Tibial nerve (tissue), 4 donors: ENCODE data around the gene OGA. TPM values are rescaled to one million over a fixed set of nuclear protein-coding genes. Genes with fewer than 3 reads are reported as not detected.
A peak's percentile ranks its signal among the peaks of the same experiment; 100 is the strongest.

Experiments
- DNase-seq, 2 donors: peaks; one replicate each; pipeline ENCODE4 v3.0.0-alpha.2; 2019; ENCODE audit warnings: low spot score in 2 of 2
- H3K27ac ChIP-seq, 4 donors: fragments of 200-600 bp; sonication (generic) in 3 of 4; one replicate each; pipeline ENCODE4 v1.5.1; 2017 to 2019; ENCODE audit warnings: mild to moderate bottlenecking in 1 of 4
- H3K27me3 ChIP-seq, 2 donors: fragments of 200-600 bp; sonication (generic) in 1 of 2; one replicate each; pipeline versions ENCODE4 v1.5.1 to v1.6.0; 2017 to 2019
- H3K36me3 ChIP-seq, 3 donors: fragments of 200-600 bp; sonication (generic); one replicate each; pipeline ENCODE4 v1.5.1; 2018 to 2019
- H3K4me1 ChIP-seq, 4 donors: fragments of 200-600 bp; sonication (generic) in 3 of 4; one replicate each; pipeline ENCODE4 v1.5.1; 2017 to 2019
- H3K4me3 ChIP-seq, 4 donors: fragments of 200-600 bp; sonication (generic) in 3 of 4; one replicate each; pipeline ENCODE4 v1.5.1; 2017 to 2019; ENCODE audit warnings: mild to moderate bottlenecking in 1 of 4, moderate library complexity in 1 of 4
- H3K9me3 ChIP-seq, 4 donors: fragments of 200-600 bp; sonication (generic) in 3 of 4; one replicate each; pipeline ENCODE4 v1.5.1; 2017 to 2019
- EP300 ChIP-seq, 2 donors: sonication (generic); formaldehyde crosslinking; IDR thresholded peaks; one replicate each; pipeline ENCODE4 v1.6.1; 2017; ENCODE audit warnings: antibody characterized with exemption in 2 of 2, mild to moderate bottlenecking in 1 of 2
- POLR2A ChIP-seq, 2 donors: fragments of 450-650 bp; IDR thresholded peaks; one replicate each; pipeline ENCODE4 v1.6.1; 2017; ENCODE audit warnings: antibody characterized with exemption in 2 of 2, mild to moderate bottlenecking in 2 of 2, moderate library complexity in 2 of 2
- WGBS, 2 donors: methylation state at CpG; one replicate each; pipeline ENCODE4 v1.1.5; 2018; 5-methylcytosine and 5-hydroxymethylcytosine counted together
- total RNA-seq, 4 donors: library from RNA; depleted of rRNA; stranded (reverse); fragments of >200 nt; gene quantifications; one replicate each; pipeline ENCODE4 v1.1.0, GENCODE V29; 2016
- TF ChIP-seq, protein P1 (sequence below), 5 experiments: fragments of 200-600 bp in 3 of 5; fragments of 450-650 bp in 2 of 5; sonication (generic) in 3 of 5; IDR thresholded peaks; one replicate each; pipeline ENCODE4 v1.5.1; 2016 to 2019; ENCODE audit warnings: antibody characterized with exemption in 5 of 5, mild to moderate bottlenecking in 3 of 5, moderate library complexity in 2 of 5

The OGA gene
- total RNA-seq, 4 donors from 2014 or later, result 206 to 249 (median 224) TPM

DNA sequence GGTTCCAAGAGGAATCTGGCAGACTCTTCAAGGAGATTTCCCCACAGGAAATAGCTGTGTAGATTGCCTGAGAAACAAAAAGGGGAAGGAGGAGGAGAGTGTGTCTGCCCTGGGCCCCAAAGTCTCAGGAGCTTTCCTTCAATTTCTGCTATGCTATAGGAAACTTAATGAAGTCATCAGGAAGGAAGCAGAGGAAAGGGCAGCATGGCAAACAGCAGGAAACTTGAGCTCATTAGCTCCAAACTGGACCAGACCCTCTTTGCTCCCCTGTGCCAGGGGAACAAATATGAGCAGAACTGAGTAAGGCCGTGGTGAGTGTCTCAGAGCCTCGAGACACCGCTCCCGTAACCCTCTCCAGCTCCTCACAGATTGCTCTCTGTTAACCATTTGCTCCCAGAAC, 30.2 kb upstream of the OGA start:
- no peak overlapping the region for H3K27ac ChIP-seq
- peaks cover 0 to 69% (median 0%) of the 10 kb centered on the region in 3 donors for H3K36me3 ChIP-seq
- H3K4me3 ChIP-seq, result no peak overlapping the region
- TF ChIP-seq, protein P1, sequence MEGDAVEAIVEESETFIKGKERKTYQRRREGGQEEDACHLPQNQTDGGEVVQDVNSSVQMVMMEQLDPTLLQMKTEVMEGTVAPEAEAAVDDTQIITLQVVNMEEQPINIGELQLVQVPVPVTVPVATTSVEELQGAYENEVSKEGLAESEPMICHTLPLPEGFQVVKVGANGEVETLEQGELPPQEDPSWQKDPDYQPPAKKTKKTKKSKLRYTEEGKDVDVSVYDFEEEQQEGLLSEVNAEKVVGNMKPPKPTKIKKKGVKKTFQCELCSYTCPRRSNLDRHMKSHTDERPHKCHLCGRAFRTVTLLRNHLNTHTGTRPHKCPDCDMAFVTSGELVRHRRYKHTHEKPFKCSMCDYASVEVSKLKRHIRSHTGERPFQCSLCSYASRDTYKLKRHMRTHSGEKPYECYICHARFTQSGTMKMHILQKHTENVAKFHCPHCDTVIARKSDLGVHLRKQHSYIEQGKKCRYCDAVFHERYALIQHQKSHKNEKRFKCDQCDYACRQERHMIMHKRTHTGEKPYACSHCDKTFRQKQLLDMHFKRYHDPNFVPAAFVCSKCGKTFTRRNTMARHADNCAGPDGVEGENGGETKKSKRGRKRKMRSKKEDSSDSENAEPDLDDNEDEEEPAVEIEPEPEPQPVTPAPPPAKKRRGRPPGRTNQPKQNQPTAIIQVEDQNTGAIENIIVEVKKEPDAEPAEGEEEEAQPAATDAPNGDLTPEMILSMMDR (IDR thresholded peaks at IDR 0.05), result no peak
- no peak for TF ChIP-seq POLR2A (IDR thresholded peaks at IDR 0.05)
- no peaks in the 10 kb centered on the region for H3K9me3 ChIP-seq
- 33 to 38% methylated on average over 4 of the region's 4 CpGs for WGBS, 2 donors
- peaks cover 0 to 15% (median 0%) of the 10 kb centered on the region in 4 donors for H3K4me1 ChIP-seq
- H3K27me3 ChIP-seq, result no peaks in the 10 kb centered on the region
- DNase-seq, result no peak

DNA sequence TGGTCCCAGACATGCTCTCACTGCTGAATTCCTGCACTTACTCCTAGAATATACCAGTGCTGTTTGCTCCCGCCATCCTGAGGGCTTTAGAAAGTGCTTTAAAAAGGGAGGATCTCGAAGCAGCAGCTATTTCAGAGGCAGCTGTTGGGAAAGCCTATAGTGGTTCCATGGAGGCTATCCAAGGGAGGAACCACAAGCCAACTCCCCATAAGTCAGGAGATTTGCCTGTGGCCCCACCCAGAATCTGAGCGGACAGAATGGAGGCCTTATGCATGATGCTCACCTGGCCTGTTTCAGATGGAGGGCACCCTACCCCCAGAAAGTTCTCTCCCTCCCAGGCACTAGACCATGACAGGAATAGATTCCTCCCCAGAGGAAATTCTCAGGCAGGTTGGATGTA, 27.6 kb upstream of the OGA start:
- Histone ChIP-seq H3K9me3 (no peaks in the 10 kb centered on the region), H3K4me3 (no peak overlapping the region), H3K36me3 (peaks cover 0 to 56% (median 0%) of the 10 kb centered on the region in 3 donors), H3K27ac (no peak overlapping the region), H3K27me3 (no peaks in the 10 kb centered on the region), H3K4me1 (peaks cover 0 to 29% (median 8%) of the 10 kb centered on the region in 4 donors)
- WGBS, 2 donors, result 86 to 98% methylated on average over 3 of the region's 3 CpGs
- no peak for DNase-seq
- no peak for TF ChIP-seq EP300 (IDR thresholded peaks at IDR 0.05)

DNA sequence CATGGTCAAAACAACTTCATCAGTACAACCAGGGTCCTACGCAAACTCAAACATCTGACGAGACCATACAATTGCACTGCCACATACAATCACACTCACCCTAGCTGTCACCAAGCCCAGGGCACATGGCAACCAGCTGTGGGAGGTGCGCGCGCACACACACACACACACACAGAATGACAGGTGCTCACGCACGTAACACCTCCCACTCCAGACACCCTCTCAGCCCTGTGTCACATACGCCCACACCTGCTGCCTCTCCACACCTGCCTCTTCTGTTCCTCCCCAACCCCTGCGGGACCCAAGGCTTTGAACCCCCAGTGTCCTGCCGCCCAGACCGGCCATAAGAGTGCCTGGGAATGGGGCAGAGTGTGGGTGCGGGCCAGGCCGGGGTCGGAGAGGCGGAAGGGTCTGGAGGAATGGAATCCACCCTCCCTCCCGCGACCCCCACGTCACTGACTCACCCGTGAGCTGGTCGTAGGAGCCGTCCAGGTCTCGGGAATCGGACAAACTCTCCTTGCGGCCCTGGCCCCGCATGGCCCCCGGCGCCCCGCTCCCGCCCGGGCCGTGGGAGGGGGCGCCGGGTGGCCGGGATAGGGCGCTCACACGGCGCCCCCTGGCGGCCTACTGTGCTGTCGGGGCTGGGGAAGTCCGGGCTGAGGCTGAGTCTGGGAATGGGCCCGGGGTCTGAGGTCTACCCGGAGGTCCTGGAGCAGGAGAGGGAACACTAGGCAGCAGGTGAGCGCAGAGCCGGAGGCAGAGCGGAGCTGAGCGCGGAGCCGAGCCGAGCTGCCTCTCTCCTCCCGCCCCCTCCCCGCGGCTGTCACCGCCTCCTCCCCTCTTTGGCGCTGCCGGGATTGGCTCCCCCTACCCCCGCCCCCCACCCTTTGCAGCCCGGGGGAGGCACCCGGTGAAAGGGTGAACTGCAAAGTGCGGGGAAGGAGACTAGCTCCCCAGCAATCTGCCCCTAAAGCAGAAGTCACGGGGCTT, 25.1 kb upstream of the OGA start, which contains the start of gene KCNIP2:
Gene KCNIP2 (minus strand): TSS at position 769 of the 990 bp plus-strand sequence. CDS start 232 bp downstream, at position 537.
- Histone ChIP-seq H3K36me3 (peaks cover 0 to 36% (median 0%) of the 10 kb centered on the region in 3 donors), H3K27ac (no peak within 1 kb of the TSS), H3K4me3 (peak within 1 kb of the TSS in 2 of 4 donors; percentile 1 to 31), H3K9me3 (no peaks in the 10 kb centered on the region), H3K4me1 (peaks cover 0 to 47% (median 22%) of the 10 kb centered on the region in 4 donors), H3K27me3 (no peaks in the 10 kb centered on the region)
- DNase-seq, result no peak
- TF ChIP-seq, protein P1 (IDR thresholded peaks at IDR 0.05), result peak in 4 of 5 experiments; percentile 24 to 47 (median 36)
- TF ChIP-seq POLR2A (IDR thresholded peaks at IDR 0.05) (no peak), EP300 (IDR thresholded peaks at IDR 0.05) (no peak)
- WGBS, 2 donors, result 27 to 28% methylated on average over 47 to 50 of the region's 60 CpGs

DNA sequence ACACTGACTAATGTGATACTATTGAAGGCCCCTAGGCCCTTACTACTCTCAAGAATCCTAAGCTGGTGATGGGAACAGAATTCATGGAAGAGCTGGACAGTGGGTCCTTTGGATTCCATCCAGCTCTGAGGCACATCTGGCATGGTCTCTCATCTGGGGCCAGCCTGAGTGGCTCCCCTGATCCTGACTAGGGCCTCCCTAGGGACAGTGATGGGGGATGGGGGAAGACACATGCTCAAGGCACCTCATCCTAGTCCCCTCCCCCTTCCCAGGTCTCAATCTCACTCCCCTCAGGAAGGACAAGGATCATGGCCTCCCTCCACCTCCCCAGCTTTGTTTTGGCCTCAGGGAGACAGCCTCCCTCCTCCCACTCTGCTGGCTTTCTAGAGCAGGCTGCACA, 23.6 kb upstream of the OGA start:
- Histone ChIP-seq H3K27me3 (no peaks in the 10 kb centered on the region), H3K4me1 (peaks cover 0 to 52% (median 22%) of the 10 kb centered on the region in 4 donors), H3K9me3 (no peaks in the 10 kb centered on the region), H3K36me3 (peaks cover 0 to 21% (median 0%) of the 10 kb centered on the region in 3 donors), H3K27ac (no peak overlapping the region), H3K4me3 (no peak overlapping the region)
- DNase-seq, result no peak
- TF ChIP-seq, protein P1 (IDR thresholded peaks at IDR 0.05), result no peak
- TF ChIP-seq EP300 (IDR thresholded peaks at IDR 0.05) (no peak), POLR2A (IDR thresholded peaks at IDR 0.05) (no peak)

DNA sequence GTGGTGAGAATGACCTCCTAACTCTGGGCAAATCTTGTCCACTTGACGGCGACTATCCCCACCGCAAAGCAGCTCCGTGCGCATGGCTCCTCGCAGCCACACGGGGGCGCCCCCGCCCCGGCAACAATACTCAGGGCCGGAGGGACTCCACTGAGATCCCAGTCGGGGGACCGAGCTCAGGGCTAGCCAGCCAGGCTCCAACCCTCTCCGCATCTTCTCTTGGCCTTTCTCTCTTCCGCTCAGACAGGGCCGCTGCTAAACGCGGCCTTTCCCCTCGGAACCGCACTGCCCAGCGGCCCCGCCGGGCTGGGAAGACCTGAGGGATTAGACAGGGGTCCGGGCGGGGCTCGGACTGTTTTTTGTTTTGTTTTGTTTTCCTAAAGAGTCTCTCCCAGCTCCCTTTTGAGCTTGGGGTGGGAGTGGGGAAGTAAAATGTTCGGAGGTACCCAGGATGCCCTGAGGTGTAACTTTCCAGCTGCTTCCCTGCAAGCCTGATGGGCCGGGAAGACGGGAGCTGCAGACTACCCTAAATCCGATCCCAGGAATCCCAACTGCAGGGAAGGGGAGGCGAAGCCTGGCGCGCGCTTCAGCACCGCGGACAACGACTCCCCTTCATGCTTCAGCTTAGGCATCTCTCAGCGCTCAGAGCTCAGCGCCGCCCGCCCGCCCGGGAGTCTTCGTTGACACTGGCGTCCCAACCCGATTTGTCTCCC, 22.7 kb upstream of the OGA start:
- TF ChIP-seq, protein P1 (IDR thresholded peaks at IDR 0.05), result peak; percentile 79 to 88 (median 87)
- TF ChIP-seq EP300 (IDR thresholded peaks at IDR 0.05) (no peak), POLR2A (IDR thresholded peaks at IDR 0.05) (no peak)
- 3 to 4% methylated on average over 40 to 46 of the region's 46 CpGs for WGBS, 2 donors
- Histone ChIP-seq H3K27me3 (no peaks in the 10 kb centered on the region), H3K27ac (peak overlapping the region in 1 of 4 donors; percentile 70), H3K9me3 (no peaks in the 10 kb centered on the region), H3K4me3 (peak overlapping the region in 3 of 4 donors; percentile 14 to 50 (median 40)), H3K36me3 (peaks cover 0 to 12% (median 0%) of the 10 kb centered on the region in 3 donors), H3K4me1 (peaks cover 0 to 57% (median 22%) of the 10 kb centered on the region in 4 donors)
- peak; percentile 52 to 69 for DNase-seq
